T-cell (primary cell): ENCODE results near the gene ARSD. TPM values are rescaled to one million over a fixed set of nuclear protein-coding genes. Genes with fewer than 3 reads are reported as not detected.

Experiments
- ATAC-seq, 4 experiments: fragments of 200-7000 bp in 3 of 4; fragments of 150-1000 bp in 1 of 4; cut with Tn5 transposase; replicated peaks in 1 of 4; 1 replicate in 3 of 4; 2 replicates in 1 of 4; pipeline ENCODE4 v1.10.0; 2021; ENCODE audit warnings: moderate library complexity in 3 of 4, mild to moderate bottlenecking in 2 of 4, moderate number of reproducible peaks in 1 of 4
- CTCF ChIA-PET, 2 donors: fragments of 300-600 bp; sonication (Branson Sonifier 250); formaldehyde crosslinking; loops; one replicate each; lab custom pipeline; 2022; ENCODE audit warnings: antibody characterized with exemption in 2 of 2; lab: Charles Lee
- POLR2A ChIA-PET, 2 donors: fragments of 300-600 bp; sonication (Branson Sonifier 250); formaldehyde crosslinking; loops; one replicate each; lab custom pipeline; 2022; ENCODE audit warnings: antibody characterized with exemption in 2 of 2; lab: Charles Lee
- DNase-seq, 35 experiments: peaks; one replicate each; pipeline versions ENCODE4 v3.0.0 to v3.0.0-alpha.2; 2013 to 2023
- H3K27ac ChIP-seq: one replicate; pipeline ENCODE4 v1.5.1; 2013; ENCODE audit warnings: low read length
- H3K27me3 ChIP-seq, 2 experiments: replicated peaks in 1 of 2; 1 replicate in 1 of 2; 2 replicates in 1 of 2; pipeline versions ENCODE4 v1.6.1 to v1.7.0; 2013; ENCODE audit warnings: low read length in 1 of 2, mixed read lengths in 1 of 2; ENCODE audit not compliant: control insufficient read depth in 2 of 2, insufficient read depth in 2 of 2; ENCODE audit errors: extremely low read depth in 1 of 2
- H3K36me3 ChIP-seq, 2 donors: 1 replicate in 1 of 2; 2 replicates in 1 of 2; pipeline versions ENCODE4 v1.6.1 to v1.7.0; 2013; ENCODE audit warnings: low read length in 1 of 2; ENCODE audit not compliant: control insufficient read depth in 2 of 2, insufficient read depth in 1 of 2; ENCODE audit errors: extremely low read depth in 1 of 2
- H3K4me1 ChIP-seq, 2 experiments: 1 replicate in 1 of 2; 2 replicates in 1 of 2; pipeline versions ENCODE4 v1.6.1 to v1.7.0; 2013; ENCODE audit warnings: low read length in 2 of 2, mixed read lengths in 1 of 2; ENCODE audit not compliant: insufficient read depth in 2 of 2, control insufficient read depth in 1 of 2; ENCODE audit errors: extremely low read depth in 1 of 2
- H3K4me3 ChIP-seq, 2 donors: 1 replicate in 1 of 2; 2 replicates in 1 of 2; pipeline versions ENCODE4 v1.5.1 to v1.7.0; 2013; ENCODE audit warnings: mild to moderate bottlenecking in 2 of 2, low read length in 1 of 2, moderate library complexity in 1 of 2; ENCODE audit not compliant: control insufficient read depth in 1 of 2; ENCODE audit errors: extremely low read depth in 1 of 2
- H3K9me3 ChIP-seq: 2 replicates; pipeline ENCODE4 v1.7.0; 2013
- H3K27ac Mint-ChIP-seq, 2 donors: one replicate each; pipeline ENCODE4 v1.8.0; 2020 to 2021; ENCODE audit warnings: mild to moderate bottlenecking in 2 of 2, mixed read lengths in 2 of 2
- H3K27me3 Mint-ChIP-seq, 2 donors: one replicate each; pipeline ENCODE4 v1.8.0; 2021 to 2022; ENCODE audit warnings: mixed read lengths in 2 of 2
- H3K36me3 Mint-ChIP-seq: one replicate; pipeline ENCODE4 v1.8.0; 2021; ENCODE audit warnings: mixed read lengths
- H3K4me1 Mint-ChIP-seq, 3 donors: one replicate each; pipeline ENCODE4 v1.8.0; 2020 to 2022; ENCODE audit warnings: mixed read lengths in 3 of 3, mild to moderate bottlenecking in 1 of 3
- H3K4me3 Mint-ChIP-seq, 3 donors: one replicate each; pipeline ENCODE4 v1.8.0; 2020 to 2022; ENCODE audit warnings: mild to moderate bottlenecking in 3 of 3, mixed read lengths in 3 of 3, moderate library complexity in 3 of 3
- H3K9me3 Mint-ChIP-seq, 3 donors: one replicate each; pipeline ENCODE4 v1.8.0; 2020 to 2022; ENCODE audit warnings: mixed read lengths in 3 of 3
- WGBS: methylation state at CpG from one replicate; pipeline ENCODE4 v1.1.5; 2013; ENCODE audit warnings: missing lambda C conversion rate; ENCODE audit not compliant: insufficient coverage; 5-methylcytosine and 5-hydroxymethylcytosine counted together
- total RNA-seq, 35 experiments: library from RNA in 6 of 35; stranded (reverse) in 6 of 35; fragments of 120-200 nt in 1 of 35; gene quantifications; one replicate each; pipeline versions ENCODE4 v1.2.1 to v1.2.4 and lab custom pipeline; 2013 to 2026

Gene ARSD
- total RNA-seq, 5 donors from 2014 or later (not counting 1 experiment from before 2014, with no cell fraction given): 1.4 to 4.7 (median 3.1) TPM

DNA sequence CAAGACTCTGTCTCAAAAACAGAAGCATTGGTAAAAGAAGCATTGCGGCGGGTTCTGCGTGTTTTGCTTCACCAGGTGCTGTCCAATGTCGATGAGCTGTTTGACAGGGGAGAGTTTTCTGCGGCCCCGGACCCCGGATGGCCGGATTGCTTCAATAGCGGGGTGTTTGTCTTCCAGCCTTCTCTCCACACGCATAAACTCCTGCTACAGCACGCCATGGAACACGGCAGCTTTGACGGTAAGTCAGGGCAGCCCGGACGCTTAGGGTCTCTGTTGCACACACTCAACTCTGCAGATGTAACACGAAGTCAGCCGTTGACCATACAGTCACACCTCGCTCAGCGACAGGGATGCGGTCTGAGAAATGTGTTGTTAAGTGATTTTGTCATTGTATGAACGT lies 74.2 kb downstream of the ARSD start:
- Mint-ChIP-seq H3K27me3 (peaks cover 0 to 3% of the 10 kb centered on the region in 2 donors), H3K4me3 (no peak overlapping the region), H3K27ac (no peak overlapping the region), H3K9me3 (no peaks in the 10 kb centered on the region), H3K4me1 (no peaks in the 10 kb centered on the region), H3K36me3 (no peaks in the 10 kb centered on the region)
- Histone ChIP-seq H3K27ac (no peak overlapping the region), H3K36me3 (no peaks in the 10 kb centered on the region), H3K4me1 (no peaks in the 10 kb centered on the region), H3K27me3 (no peaks in the 10 kb centered on the region), H3K4me3 (no peak overlapping the region), H3K9me3 (no peaks in the 10 kb centered on the region)
- ATAC-seq: no peak
- CTCF ChIA-PET: no interaction called here
- DNase-seq: no peak
- WGBS: 96% methylated on average over 6 of the region's 21 CpGs
- POLR2A ChIA-PET: no interaction called here

Other genes with a start within 250 kb of the ARSD start
- 100 to 1,000 TPM; 141 to 294 (median 207) TPM for gene CD99, start 238.0 kb downstream of the ARSD start, total RNA-seq
- gene XG, start 177.3 kb downstream of the ARSD start, total RNA-seq: 1 to 10 TPM in 1 of 5 donors, under 1 TPM in 1, not detected in 3; 0.13 to 1.5 TPM
- gene GYG2, start 100.4 kb downstream of the ARSD start, total RNA-seq: under 1 TPM in 1 of 5 donors, not detected in 4; 0.23 TPM
- gene ARSH, start 77.2 kb upstream of the ARSD start, total RNA-seq: not detected
- not detected for gene ARSF, start 112.1 kb upstream of the ARSD start, total RNA-seq